ENCODE results near the gene CREB3.

Gene CREB3

GRCh38 chr9:35732185-35732799 is at the start of gene CREB3, which contains the start of gene TLN1:
CREB3 (plus strand) TSS chr9:35732666; CDS start chr9:35732773, 107 bp downstream.
TLN1 (minus strand) TSS chr9:35732195; CDS start chr9:35725694, 6,501 bp downstream.
- peak; percentile 93 for DNase-seq

GRCh38 chr9:35683323-35683722 is 49.1 kb upstream of the CREB3 start:
- no peak for DNase-seq

- DNase-seq, result no peak
Observed at GRCh38 chr9:35684921-35685320, 47.5 kb upstream of the CREB3 start.

GRCh38 chr9:35685506-35685905 is 47.0 kb upstream of the CREB3 start:
- DNase-seq, result no peak

GRCh38 chr9:35686222-35687203 is 46.0 kb upstream of the CREB3 start:
- DNase-seq, result no peak

- no peak for DNase-seq
Observed at GRCh38 chr9:35687306-35687705, 45.2 kb upstream of the CREB3 start.

- no peak for DNase-seq
Observed at GRCh38 chr9:35687972-35688557, 44.4 kb upstream of the CREB3 start.

- DNase-seq, result no peak
Observed at GRCh38 chr9:35688558-35689541, 43.6 kb upstream of the CREB3 start.

GRCh38 chr9:35689542-35690293 is 42.7 kb upstream of the CREB3 start, which contains the start of gene TPM2:
TPM2 (minus strand) TSS chr9:35689925; CDS start chr9:35689817, 108 bp downstream.
- no peak for DNase-seq

GRCh38 chr9:35690294-35690613 is 42.2 kb upstream of the CREB3 start:
- DNase-seq, result no peak

GRCh38 chr9:35690614-35691333 is 41.7 kb upstream of the CREB3 start:
- DNase-seq, result no peak

- no peak for DNase-seq
Observed at GRCh38 chr9:35691334-35691650, 41.2 kb upstream of the CREB3 start.

GRCh38 chr9:35691757-35692301 is 40.6 kb upstream of the CREB3 start:
- no peak for DNase-seq

GRCh38 chr9:35695943-35696401 is 36.5 kb upstream of the CREB3 start:
- no peak for DNase-seq

- no peak for DNase-seq
Observed at GRCh38 chr9:35696520-35697215, 35.8 kb upstream of the CREB3 start.

- no peak for DNase-seq
Observed at GRCh38 chr9:35697486-35697885, 35.0 kb upstream of the CREB3 start.

- no peak for DNase-seq
Observed at GRCh38 chr9:35698231-35698630, 34.2 kb upstream of the CREB3 start.

- DNase-seq, result no peak
Observed at GRCh38 chr9:35700031-35700430, 32.4 kb upstream of the CREB3 start.

- no peak for DNase-seq
Observed at GRCh38 chr9:35700942-35701341, 31.5 kb upstream of the CREB3 start.

- DNase-seq, result no peak
Observed at GRCh38 chr9:35702696-35703095, 29.8 kb upstream of the CREB3 start.

All from SIG-M5 (cell line).